Activated CD8-positive, alpha-beta memory T cell treated with anti-CD3 and anti-CD28 coated beads for 48 hours (primary cell): Measurements from ENCODE around the gene SOAT2.
"Not testable (repeated sequence)": the region's sequence is repeated elsewhere in the genome, so short reads cannot be mapped to it uniquely, and the experiment has no call there.

ENCODE experiments used
- DNase-seq, 3 experiments: peaks; one replicate each; pipeline ENCODE4 v3.0.0-alpha.2; 2020; ENCODE audit warnings: low read depth in 2 of 3, low spot score in 2 of 3

SOAT2 gene

DNA sequence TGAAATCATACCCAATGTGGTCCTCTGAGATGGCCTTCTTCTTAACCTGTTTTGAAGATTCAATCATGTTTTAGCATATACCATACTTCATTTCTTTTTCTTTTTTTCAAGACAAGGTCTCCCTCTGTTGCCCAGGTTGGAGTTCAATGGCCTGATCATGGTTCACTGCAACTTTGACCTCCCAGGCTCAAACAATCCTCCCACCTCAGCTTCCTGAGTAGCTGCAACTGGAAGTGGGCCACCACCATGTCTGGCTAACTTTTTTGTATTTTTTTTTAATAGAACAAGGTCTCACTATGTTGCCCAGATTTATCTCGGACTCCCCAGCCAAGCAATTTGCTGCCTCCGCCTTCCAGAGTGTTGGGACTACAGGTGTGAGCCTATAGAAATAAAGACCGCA lies 30.4 kb downstream of the SOAT2 start:
- DNase-seq = no peak

GRCh38 chr12:53143355-53143754 lies 40.1 kb downstream of the SOAT2 start:
- no peak for DNase-seq

DNA sequence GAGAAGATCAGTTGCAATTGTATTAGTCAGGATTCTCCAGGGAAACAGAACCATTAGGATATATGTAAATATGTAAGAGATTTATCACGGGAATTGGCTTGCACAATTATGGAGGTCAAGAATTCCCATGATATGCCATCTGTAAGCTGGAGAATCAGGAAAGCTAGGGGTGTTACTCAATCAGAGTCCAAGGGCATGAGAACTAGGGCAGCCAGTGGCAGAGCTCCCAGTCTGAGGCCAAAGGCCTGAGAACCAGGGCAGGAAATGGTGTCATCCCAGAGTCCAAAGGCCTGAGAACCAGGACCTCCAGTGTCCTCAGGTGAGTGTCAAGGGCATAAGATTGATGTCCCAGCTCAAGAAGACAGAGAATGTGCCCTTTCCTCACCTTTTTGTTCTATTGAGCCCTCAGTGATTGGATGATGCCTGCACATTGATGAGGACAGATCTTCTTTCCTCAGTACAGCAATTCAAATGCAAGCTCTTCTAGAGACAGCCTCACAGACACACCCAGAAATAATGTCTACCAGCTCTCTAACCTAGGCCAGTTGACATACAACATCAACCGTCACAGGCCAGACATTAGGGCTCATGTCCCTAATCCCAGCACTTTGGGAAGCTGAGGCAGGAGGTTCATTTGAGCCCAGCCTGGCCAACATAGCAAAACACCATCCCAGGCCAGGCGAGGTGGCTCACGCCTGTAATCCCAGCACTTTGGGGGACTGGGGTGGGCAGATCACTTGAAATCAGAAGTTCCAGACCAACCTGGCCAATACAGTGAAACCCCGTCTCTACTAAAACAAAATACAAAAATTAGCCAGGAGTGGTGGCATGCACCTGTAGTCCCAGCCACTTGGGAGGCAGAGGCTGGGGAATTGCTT lies 42.3 kb downstream of the SOAT2 start:
- no peak for DNase-seq

- no peak for DNase-seq
These were observed 43.9 kb downstream of the SOAT2 start for GRCh38 chr12:53147181-53147580.

DNA sequence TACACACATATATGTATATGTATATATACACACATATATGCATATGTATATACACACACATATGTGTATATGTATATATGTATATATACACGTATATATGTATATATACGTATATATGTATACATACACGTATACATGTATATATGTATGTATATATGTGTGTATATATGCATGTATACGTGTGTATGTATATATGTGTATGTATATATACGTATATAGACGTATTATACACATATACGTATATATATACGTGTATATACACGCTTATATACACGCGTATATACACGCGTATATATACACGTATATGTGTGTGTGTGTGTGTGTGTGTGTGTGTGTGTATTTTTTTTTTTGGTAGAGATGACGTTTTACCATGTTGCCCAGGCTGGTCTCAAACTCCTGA lies 44.4 kb downstream of the SOAT2 start:
- DNase-seq = no peak

DNA sequence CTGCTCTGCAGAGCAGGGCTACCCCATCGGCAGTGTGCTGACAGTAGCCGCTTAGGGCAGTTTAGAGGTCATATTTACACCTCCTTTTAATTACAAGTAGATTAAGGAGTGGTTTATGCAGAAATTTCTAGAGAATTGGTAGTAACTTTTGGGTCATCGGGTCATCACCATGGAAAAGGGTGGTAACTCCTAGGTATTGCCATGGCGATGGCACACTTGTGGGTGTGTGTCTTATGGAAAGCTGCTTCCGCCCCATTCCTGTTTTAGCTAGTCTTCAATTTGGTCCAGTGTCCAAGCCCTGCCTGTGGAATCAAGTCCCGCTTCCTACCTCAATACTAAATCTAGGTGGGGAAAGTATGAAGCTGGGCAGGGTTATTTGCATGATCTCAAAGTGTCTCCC lies 47.8 kb downstream of the SOAT2 start:
- no peak for DNase-seq

- DNase-seq = no peak
These were observed 49.1 kb downstream of the SOAT2 start for GRCh38 chr12:53152390-53152789.

DNA sequence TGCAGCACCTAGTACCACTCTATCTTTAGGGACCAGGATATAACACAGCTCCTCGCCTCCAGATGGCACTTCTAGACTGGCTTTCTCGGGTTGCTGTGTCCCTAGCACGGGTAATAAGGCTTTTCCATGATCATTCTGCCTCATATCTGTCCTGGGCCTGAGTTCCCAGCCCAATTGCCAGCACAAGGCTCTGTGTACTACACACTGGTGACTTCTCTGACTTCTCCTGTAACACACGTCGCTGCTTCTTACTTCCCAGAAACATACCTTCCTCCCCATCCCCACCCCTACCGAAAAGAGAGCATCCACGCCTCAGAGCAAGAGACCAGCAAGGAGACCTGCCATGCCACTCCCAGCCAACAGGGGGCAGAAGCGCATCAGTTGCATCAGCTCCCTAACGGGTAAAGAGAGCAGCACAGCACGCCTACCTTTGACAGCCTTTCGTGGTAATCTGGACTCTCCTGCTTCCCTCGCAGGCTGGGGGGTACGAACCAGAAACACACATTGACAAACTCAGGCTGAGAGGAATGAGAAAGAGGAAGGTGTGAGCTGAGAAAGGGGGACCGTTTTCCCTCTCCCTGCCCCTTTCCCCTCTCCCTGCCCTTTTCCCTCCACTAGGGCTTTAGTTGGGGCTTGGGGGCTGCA lies 56.0 kb downstream of the SOAT2 start:
- peak; percentile 70 to 85 (median 73) for DNase-seq

DNA sequence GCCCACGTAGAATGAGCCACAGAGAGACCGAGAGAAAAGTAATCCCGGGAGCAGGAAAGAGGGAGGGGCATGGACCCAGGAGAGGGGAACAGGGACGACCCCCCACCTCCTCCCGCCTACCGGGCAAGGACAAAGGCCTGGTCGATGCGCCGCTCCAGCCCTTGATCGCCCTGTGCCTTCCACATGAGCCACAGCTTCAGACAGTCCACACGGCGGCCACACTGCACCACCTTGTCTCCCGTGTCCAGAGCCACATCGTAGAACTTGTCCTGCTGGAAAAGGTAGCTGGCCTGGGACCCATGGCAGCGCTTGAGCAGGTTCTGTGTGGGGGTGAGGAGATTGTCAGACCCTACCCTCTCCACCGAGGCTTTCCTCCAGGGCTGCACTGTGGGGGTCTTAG lies 56.7 kb downstream of the SOAT2 start:
- DNase-seq = no peak

DNA sequence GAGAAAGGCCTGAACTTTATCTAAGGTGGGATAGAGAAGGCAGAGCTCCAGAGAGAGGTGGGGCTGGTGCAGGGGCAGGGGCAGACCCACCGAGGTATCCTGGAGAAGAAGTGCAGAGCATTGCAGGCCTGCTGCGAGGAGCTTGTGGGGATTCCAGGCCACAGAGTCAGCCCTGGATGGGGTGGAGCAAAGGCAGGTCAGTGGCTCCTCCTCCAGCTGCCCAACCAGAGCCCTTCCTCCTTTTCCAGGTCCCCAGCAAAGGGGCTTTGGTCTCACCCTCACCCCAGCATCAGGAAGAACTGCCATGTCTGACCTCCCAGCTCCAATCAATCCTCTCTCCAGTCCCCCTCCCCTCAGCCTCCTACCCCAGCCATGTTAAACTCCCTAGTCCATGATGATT lies 57.4 kb downstream of the SOAT2 start:
- no peak for DNase-seq

GRCh38 chr12:53161119-53161911 lies 58.0 kb downstream of the SOAT2 start:
- no peak for DNase-seq

- not testable (repeated sequence) for DNase-seq
These were observed 59.7 kb downstream of the SOAT2 start for GRCh38 chr12:53163008-53163407.

DNA sequence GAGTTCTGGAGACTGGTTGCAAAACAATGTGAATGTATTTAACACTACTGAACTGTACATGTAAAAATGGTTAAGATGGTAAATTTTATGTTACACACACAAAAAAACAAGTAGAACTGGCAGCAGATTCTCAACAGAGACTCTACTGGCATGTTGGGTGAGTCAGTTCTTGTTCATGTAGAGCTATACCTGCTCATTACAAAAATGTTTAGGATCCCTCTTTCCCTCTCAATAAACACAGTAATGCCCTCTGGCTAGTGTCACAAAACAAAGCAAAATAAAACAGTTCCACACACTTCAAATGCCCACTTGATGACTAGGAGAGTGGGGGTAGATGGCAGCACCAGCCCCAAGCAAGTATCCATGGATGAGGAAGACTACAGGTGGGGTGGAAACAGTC lies 63.6 kb downstream of the SOAT2 start:
- DNase-seq = no peak

- DNase-seq = no peak
These were observed 66.4 kb downstream of the SOAT2 start for GRCh38 chr12:53169644-53170043.

- no peak for DNase-seq
These were observed 66.9 kb downstream of the SOAT2 start for GRCh38 chr12:53170215-53170614.

GRCh38 chr12:53170876-53171724 lies 67.8 kb downstream of the SOAT2 start:
- no peak for DNase-seq

DNA sequence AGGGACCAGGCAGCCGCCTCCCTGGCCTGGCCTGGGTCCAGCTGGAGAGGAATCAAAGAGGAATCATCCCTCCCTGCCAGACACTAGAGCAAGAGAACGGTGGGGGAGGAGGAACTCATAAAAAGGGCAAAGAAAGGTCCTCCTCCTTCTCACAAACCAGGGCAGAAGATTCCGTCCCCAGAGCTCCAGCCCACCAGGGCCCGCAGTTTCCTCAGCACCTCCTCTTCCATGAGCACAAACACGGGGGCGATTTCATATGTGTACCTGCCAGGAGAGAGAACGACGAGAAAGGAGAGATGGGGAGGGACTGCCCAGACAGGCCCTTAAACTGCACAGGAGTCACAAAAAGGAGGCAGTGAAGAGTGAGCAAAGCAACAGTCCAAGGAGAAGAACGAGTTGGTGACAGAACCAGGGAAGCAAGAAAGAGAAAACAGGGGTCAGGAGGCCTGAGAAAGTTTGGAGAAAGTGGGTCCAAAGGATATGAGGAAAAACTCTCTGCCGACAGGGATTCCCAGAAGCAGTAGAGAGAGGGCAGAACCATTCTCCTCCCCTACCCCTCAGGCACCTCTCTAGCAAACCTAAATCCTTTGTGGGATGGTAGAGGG lies 68.5 kb downstream of the SOAT2 start:
- DNase-seq = no peak

DNA sequence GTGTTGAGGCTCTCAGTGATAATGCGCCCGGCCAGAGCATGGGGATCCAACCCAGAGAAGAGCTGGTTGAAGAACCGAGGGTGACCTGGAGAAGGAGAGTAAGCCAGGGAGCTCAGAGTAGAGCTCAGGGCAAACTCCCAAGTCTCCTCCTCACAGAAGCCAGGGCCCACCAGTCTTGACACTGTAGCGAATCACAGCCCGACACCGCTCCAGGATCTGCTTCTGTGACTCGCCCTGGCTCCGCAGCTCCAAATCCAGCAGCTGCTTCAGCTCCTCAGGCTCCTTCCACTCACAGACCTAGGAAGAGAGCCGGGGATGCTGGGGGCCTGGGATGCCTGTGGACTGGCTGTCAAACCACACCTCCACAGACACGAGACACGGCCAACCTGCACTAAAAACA lies 69.1 kb downstream of the SOAT2 start:
- DNase-seq = no peak

- DNase-seq = no peak
These were observed 69.9 kb downstream of the SOAT2 start for GRCh38 chr12:53173085-53173715.
